GM18502 (cell line): Measurements from ENCODE around the gene ADK.

Source experiments
- ATAC-seq: cut with Tn5 transposase; IDR thresholded peaks from one replicate; pipeline ENCODE4 v1.9.1; 2021; ENCODE audit warnings: mild to moderate bottlenecking; ENCODE audit not compliant: unreplicated experiment, poor library complexity

Gene ADK

DNA sequence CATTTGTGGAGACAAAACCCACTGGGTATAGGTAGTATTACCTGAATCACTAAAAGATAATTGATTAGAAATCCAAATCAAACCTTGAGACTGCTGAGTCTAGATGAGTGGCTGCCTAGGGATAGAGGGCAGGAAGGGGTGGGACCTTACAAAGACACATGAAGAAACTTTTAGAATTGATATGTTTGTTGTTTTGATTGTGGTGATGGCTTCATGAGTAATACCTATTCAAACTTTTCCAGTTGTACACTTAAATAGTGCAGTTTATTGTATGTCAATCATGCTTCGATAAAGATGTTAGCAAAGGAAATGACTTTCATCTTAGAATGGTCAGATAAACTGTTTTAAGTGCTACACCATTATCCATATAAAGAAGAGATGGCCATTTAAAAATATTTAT lies 486.7 kb downstream of the ADK start:
- no peak for ATAC-seq

- no peak for ATAC-seq
Observed at GRCh38 chr10:74640134-74640921, 489.3 kb downstream of the ADK start.

DNA sequence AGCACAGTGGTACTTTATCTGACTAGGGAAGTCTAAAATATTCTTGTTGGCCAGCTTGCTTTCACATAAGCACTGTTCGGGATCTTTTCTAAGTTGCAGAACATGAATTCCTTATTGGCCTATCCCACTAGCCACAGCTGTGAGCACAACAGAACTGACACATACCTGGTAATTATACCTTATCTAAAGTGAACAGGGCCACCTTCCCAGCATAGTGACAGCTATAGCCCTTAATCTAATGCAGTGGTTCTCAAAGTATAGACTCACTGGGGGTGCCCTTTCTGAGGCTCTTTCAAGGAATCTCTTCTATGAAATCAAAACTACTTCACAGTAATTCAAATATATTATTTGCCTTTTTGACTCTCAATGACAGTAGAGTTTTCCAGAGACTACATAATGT lies 490.6 kb downstream of the ADK start:
- ATAC-seq, result no peak

DNA sequence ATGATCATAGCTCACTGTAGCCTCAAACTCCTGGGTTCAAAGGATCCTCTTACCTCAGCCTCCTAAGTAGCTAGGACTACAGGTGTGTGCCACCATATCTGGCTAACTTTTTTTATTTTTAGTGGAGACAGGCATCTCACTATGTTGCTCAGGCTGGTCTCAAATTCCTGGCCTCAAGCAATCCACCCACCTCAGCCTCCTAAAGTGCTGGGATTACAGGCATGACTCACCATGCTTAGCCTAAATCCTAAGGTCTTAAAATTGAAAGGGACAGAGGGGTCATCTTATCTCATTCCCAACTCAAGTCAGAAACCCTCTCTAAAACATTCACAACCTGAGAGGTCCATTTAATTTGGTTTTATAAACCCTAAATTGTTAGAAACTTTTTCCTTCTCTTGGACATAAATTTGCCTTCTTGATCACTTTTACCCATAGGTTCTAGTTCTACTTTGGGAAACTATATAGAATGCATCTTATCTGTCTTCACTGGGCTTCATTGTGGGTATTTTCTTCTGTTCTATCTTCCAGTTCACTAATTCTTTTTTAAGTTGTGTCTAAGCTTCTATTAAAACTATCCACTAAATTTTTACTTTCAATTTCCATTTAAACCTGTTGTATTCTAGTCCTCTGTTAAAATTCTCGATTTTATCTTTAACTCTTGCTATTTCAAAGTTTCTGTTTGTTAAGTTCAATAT lies 492.0 kb downstream of the ADK start:
- ATAC-seq, result no peak

- ATAC-seq, result no peak
Observed at GRCh38 chr10:74643596-74643975, 492.6 kb downstream of the ADK start.

- no peak for ATAC-seq
Observed at GRCh38 chr10:74644738-74645137, 493.7 kb downstream of the ADK start.

DNA sequence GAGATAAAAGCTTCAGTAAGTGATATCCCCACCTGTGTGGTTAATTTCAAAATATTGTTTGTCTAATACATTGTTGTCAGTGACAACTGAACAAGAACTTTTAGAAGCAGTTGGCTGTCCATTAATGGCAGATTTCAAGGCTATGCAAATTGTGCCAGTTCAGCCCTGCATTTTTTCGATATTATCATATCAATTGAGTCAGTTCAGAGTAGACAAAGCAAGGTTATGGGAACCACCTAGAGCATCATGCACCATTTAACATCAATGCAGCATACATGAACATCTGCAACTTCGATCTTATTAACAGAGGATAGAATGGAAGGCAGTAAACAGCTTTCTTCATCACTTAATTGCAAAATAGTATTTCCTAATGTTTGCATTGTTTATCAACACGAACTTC lies 494.7 kb downstream of the ADK start:
- ATAC-seq, result no peak

GRCh38 chr10:74650613-74651012 lies 499.6 kb downstream of the ADK start:
- no peak for ATAC-seq

- ATAC-seq, result no peak
Observed at GRCh38 chr10:74651565-74651964, 500.5 kb downstream of the ADK start.

DNA sequence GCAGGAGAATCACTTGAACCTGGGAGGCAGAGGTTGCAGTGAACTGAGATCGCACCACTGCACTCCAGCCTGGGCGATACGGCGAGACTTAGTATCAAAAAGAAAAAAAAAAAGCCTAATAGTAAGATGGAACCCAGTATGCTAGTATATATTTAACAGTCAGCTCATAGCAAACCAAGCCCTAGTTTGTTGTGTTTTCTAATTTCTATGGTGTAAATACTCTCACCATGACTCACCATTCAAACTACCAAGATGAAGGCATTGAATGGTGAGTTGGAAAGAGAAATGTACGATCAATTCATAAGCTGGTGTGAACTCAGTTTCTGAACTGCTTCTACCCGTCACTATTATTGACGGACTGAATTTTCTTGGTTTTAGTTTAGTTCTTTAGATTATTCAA lies 501.6 kb downstream of the ADK start:
- ATAC-seq, result no peak

DNA sequence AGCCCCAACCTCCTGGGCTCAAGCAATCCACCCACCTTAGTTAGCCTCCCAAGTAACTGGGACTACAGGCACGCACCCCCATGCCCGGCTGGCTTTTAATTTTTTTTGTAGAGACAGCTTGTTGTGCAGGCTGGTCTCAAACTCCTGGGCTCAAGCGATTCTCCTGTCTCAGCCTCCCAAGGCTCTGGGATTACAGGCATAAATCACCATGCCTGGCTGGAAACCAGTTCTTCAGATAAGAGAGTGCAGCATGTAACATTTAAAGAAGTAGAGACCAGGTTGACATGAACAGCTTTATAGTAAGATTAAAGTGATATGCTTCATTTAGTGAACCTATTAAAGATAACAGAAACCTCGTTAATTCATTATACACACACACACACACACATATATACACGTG lies 507.5 kb downstream of the ADK start:
- ATAC-seq, result no peak

- ATAC-seq, result no peak
Observed at GRCh38 chr10:74662635-74663034, 511.6 kb downstream of the ADK start.

GRCh38 chr10:74669210-74669609 lies 518.2 kb downstream of the ADK start:
- no peak for ATAC-seq

- ATAC-seq, result no peak
Observed at GRCh38 chr10:74671716-74672115, 520.7 kb downstream of the ADK start.

DNA sequence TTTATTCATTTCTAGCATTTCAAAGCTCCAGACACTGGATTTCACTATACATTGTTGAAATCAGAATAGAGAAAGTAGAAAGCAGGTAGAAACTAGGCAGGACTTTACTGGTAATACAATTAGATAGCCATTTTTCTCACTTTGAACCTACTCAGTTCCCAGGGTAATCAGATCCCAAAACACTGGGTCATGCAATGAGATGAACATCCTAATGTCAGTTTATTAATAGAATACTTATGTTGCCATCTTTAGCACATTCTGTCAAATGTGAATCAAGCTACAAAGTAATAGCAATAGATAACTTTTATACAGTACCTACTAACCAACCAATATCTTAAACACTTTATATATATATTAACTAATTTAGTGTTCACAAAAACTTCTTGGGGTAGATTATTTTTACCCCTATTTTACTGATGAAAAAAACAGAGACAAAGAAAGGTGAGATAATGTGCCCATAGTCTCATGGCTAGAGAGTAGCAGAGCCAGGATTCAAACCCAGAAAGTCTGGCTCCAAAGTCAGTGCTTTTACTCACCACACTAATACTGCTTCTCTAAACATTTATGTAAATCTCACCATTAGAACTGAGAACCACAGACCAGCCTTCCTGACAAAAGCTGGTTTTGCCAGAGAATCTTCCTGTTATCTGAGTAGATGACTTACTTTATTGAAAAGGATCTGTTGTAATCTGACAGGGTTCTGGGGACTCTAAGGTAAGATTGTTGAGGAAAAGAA lies 521.6 kb downstream of the ADK start:
- no peak for ATAC-seq

GRCh38 chr10:74674927-74675326 lies 523.9 kb downstream of the ADK start:
- no peak for ATAC-seq

- ATAC-seq, result no peak
Observed at GRCh38 chr10:74675484-74675883, 524.5 kb downstream of the ADK start.

DNA sequence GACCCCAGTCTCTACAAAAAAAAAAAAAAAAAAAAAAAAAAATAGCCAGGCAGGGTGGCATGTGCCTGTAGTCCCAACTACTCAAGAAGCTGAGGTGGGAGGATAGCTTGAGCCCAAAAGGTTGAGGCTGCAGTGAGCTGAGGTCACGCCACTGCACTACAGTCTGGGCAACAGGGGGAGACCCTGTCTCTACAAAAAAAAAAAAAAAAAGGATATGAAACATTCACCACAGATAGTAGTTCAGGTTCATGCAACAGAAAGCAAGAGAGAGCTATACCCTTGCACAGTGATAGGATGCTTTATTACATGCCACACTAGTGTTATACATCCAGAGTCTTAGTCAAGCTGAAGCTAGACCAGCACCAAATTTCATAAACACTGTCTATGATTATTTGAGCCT lies 526.9 kb downstream of the ADK start:
- ATAC-seq, result peak; percentile 84

- no peak for ATAC-seq
Observed at GRCh38 chr10:74681917-74682627, 531.1 kb downstream of the ADK start.

DNA sequence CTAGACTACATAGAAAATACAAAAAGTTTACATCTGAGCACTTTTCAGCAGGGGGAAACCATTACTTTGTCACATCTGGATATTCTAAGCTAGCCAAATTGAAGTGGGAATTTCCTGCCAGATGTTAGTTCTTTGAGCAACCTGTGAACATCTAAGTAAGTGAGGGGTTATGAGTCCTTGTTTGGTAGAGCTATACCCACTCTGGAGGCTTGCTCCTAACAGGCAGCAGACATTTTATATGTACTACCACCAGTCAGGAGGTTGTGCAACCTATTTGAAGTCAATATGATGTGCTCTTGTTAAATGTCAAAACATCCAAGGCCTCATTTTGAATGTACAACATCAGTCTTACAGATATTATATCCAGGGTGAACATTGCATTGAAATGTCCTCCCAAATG lies 532.0 kb downstream of the ADK start:
- ATAC-seq, result no peak
